Neural progenitor cell (in vitro differentiated cells): ENCODE results near the gene PRDM16.

Experiments used
- EZH2 ChIP-seq: fragments of 200-600 bp; sonication (generic); IDR thresholded peaks from 2 replicates; pipeline ENCODE4 v1.6.1; 2017; ENCODE audit warnings: antibody characterized with exemption, mild to moderate bottlenecking, moderate library complexity
- TF ChIP-seq, protein P1 (sequence below): fragments of 200-600 bp; sonication (generic); IDR thresholded peaks from 2 replicates; pipeline ENCODE4 v1.5.1; 2017; ENCODE audit warnings: antibody characterized with exemption, mild to moderate bottlenecking

- TF ChIP-seq, protein P1, sequence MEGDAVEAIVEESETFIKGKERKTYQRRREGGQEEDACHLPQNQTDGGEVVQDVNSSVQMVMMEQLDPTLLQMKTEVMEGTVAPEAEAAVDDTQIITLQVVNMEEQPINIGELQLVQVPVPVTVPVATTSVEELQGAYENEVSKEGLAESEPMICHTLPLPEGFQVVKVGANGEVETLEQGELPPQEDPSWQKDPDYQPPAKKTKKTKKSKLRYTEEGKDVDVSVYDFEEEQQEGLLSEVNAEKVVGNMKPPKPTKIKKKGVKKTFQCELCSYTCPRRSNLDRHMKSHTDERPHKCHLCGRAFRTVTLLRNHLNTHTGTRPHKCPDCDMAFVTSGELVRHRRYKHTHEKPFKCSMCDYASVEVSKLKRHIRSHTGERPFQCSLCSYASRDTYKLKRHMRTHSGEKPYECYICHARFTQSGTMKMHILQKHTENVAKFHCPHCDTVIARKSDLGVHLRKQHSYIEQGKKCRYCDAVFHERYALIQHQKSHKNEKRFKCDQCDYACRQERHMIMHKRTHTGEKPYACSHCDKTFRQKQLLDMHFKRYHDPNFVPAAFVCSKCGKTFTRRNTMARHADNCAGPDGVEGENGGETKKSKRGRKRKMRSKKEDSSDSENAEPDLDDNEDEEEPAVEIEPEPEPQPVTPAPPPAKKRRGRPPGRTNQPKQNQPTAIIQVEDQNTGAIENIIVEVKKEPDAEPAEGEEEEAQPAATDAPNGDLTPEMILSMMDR, result no peak
- TF ChIP-seq EZH2, result no peak
Measured at GRCh38 chr1:3326516-3327388, 257.7 kb downstream of the PRDM16 start.
